ENCODE measurements around the gene IQUB.

The IQUB gene

GRCh38 chr7:123410273-123410904 lies 124.0 kb downstream of the IQUB start (continued):
- no peak for TF ChIP-seq ZNF513 (tag by site-specific recombination; IDR thresholded peaks at IDR 0.05)
- no peak for TF ChIP-seq ZNF777 (tag by site-specific recombination; IDR thresholded peaks at IDR 0.05; ENCODE audit: borderline replicate concordance)
- peak; percentile 83 for TF ChIP-seq ZNF629 (tag by site-specific recombination; IDR thresholded peaks at IDR 0.05)
- no peak; the same call in 1 of the 2 replicates for TF ChIP-seq ZNF501 (tag by site-specific recombination; IDR thresholded peaks at IDR 0.05)
- no peak for TF ChIP-seq ZNF18 (tag by site-specific recombination; IDR thresholded peaks at IDR 0.05)
- no peak for TF ChIP-seq ZFP37 (tag by site-specific recombination; IDR thresholded peaks at IDR 0.05)
- TF ChIP-seq ZNF112 (tag by site-specific recombination; IDR thresholded peaks at IDR 0.05) = no peak
- peak; percentile 38; the same call in 1 of the 2 replicates for TF ChIP-seq ZNF600 (tag by site-specific recombination; IDR thresholded peaks at IDR 0.05)
- no peak for TF ChIP-seq ZNF514 (tag by site-specific recombination; IDR thresholded peaks at IDR 0.05)
- TF ChIP-seq ZFP69B (tag by site-specific recombination; IDR thresholded peaks at IDR 0.05) = no peak
- no peak for TF ChIP-seq ZNF148 (tag by site-specific recombination; IDR thresholded peaks at IDR 0.05; ENCODE audit: borderline replicate concordance)
- no peak for TF ChIP-seq ZNF10 (tag by site-specific recombination; IDR thresholded peaks at IDR 0.05)
- no peak for TF ChIP-seq ZNF174 (tag by site-specific recombination; IDR thresholded peaks at IDR 0.05)
- TF ChIP-seq ZNF707 (tag by site-specific recombination; IDR thresholded peaks at IDR 0.05) = no peak
- no peak for TF ChIP-seq ZNF26 (tag by site-specific recombination; IDR thresholded peaks at IDR 0.05)
- no peak for TF ChIP-seq ZNF664 (tag by site-specific recombination; IDR thresholded peaks at IDR 0.05)
- no peak for TF ChIP-seq ZNF16 (tag by site-specific recombination; IDR thresholded peaks at IDR 0.05; ENCODE audit: low read depth)
- no peak for TF ChIP-seq ZNF658 (tag by site-specific recombination; IDR thresholded peaks at IDR 0.05)
- no peak for TF ChIP-seq ZNF639 (tag by site-specific recombination; IDR thresholded peaks at IDR 0.05)
- no peak for TF ChIP-seq ZNF311 (tag by site-specific recombination; IDR thresholded peaks at IDR 0.05; ENCODE audit: borderline replicate concordance)
- TF ChIP-seq ZNF621 (tag by site-specific recombination; IDR thresholded peaks at IDR 0.05) = no peak
- TF ChIP-seq ZNF184 (tag by site-specific recombination; IDR thresholded peaks at IDR 0.05) = peak; percentile 24; the same call in 1 of the 2 replicates
- TF ChIP-seq ZNF335 (tag by site-specific recombination; conservative IDR thresholded peaks at IDR 0.05) = no peak
- TF ChIP-seq ZNF704 (tag by site-specific recombination; IDR thresholded peaks at IDR 0.05) = no peak
- TF ChIP-seq ZNF692 (tag by site-specific recombination; IDR thresholded peaks at IDR 0.05) = peak; percentile 59; the same call in 1 of the 2 replicates
- no peak for TF ChIP-seq ZNF473 (tag by site-specific recombination; IDR thresholded peaks at IDR 0.05)
- TF ChIP-seq ZNF530 (tag by site-specific recombination; IDR thresholded peaks at IDR 0.05; ENCODE audit: low read depth) = no peak
- TF ChIP-seq ZNF416 (tag by site-specific recombination; IDR thresholded peaks at IDR 0.05) = no peak

All from HEK293 (cell line).